Calu3 (cell line): Measurements from ENCODE around the gene RFESD. TPM values are rescaled to one million over a fixed set of nuclear protein-coding genes. Genes with fewer than 3 reads are reported as not detected.

Experiments
- BruUV-seq: library from RNA; stranded (reverse); fragments of 400-500 nt; replicated peaks from 2 replicates; lab custom pipeline; 2021; lab: Mats Ljungman, UMichigan
- CTCF ChIA-PET: fragments of 300-600 bp; sonication (Branson Sonifier 250); formaldehyde crosslinking; loops from one replicate; lab custom pipeline; 2022; ENCODE audit warnings: antibody characterized with exemption; lab: Charles Lee
- DNase-seq: peaks from one replicate; pipeline ENCODE4 v3.0.0; 2022
- H3K27ac Mint-ChIP-seq: one replicate; pipeline ENCODE4 v1.8.0; 2022; ENCODE audit warnings: mixed read lengths; ENCODE audit not compliant: unreplicated experiment
- H3K27me3 Mint-ChIP-seq: one replicate; pipeline ENCODE4 v1.8.0; 2022; ENCODE audit warnings: mixed read lengths; ENCODE audit not compliant: unreplicated experiment
- H3K36me3 Mint-ChIP-seq: one replicate; pipeline ENCODE4 v1.8.0; 2022; ENCODE audit warnings: mild to moderate bottlenecking, moderate library complexity, mixed read lengths; ENCODE audit not compliant: insufficient read depth, unreplicated experiment
- H3K4me1 Mint-ChIP-seq: one replicate; pipeline ENCODE4 v1.8.0; 2022; ENCODE audit warnings: mild to moderate bottlenecking, low read depth, mixed read lengths; ENCODE audit not compliant: unreplicated experiment
- H3K4me3 Mint-ChIP-seq: one replicate; pipeline ENCODE4 v1.8.0; 2022; ENCODE audit warnings: mild to moderate bottlenecking, low read depth, moderate library complexity, mixed read lengths; ENCODE audit not compliant: unreplicated experiment
- H3K9me3 Mint-ChIP-seq: one replicate; pipeline ENCODE4 v1.8.0; 2022; ENCODE audit warnings: low read depth, mixed read lengths; ENCODE audit not compliant: unreplicated experiment
- CTCF ChIP-seq: fragments of 200-600 bp; IDR thresholded peaks from one replicate; pipeline ENCODE4 v1.8.0; 2022; ENCODE audit warnings: antibody characterized with exemption; ENCODE audit not compliant: unreplicated experiment
- intact Hi-C: fragments of 100-400 bp; cut with micrococcal nuclease; formaldehyde crosslinking; loops from one replicate; pipeline ENCODE4 v1.10.0; 2022; ENCODE audit not compliant: unreplicated experiment
- total RNA-seq: library from RNA; stranded (reverse); gene quantifications from 2 replicates; pipeline ENCODE4 v1.2.3, GENCODE V29; 2022

RFESD gene
- total RNA-seq, 1 experiment from 2014 or later = 2.9 TPM

- Mint-ChIP-seq H3K27me3 (no peaks in the 10 kb centered on the region), H3K9me3 (no peaks in the 10 kb centered on the region), H3K36me3 (peaks cover 15% of the 10 kb centered on the region), H3K27ac (peak overlapping the region; percentile 30), H3K4me3 (no peak overlapping the region), H3K4me1 (peaks cover 18% of the 10 kb centered on the region)
- DNase-seq = no peak
- intact Hi-C loops = loop anchor here (5.0 to 10.0 kb wide), 4 partner anchors 84 to 957 kb away; partner anchors contain the start of genes ELL2 and RHOBTB3
- CTCF ChIA-PET = no interaction called here
- no peak for TF ChIP-seq CTCF
- BruUV-seq = no TSS peak
Measured at GRCh38 chr5:95647886-95648860, 1.6 kb downstream of the RFESD start.

- CTCF ChIA-PET = no interaction called here
- TF ChIP-seq CTCF = no peak
- H3K27me3 Mint-ChIP-seq = no peaks in the 10 kb centered on the region
- no peak for DNase-seq
- H3K9me3 Mint-ChIP-seq = no peaks in the 10 kb centered on the region
- no TSS peak for BruUV-seq
- H3K27ac Mint-ChIP-seq = no peak overlapping the region
- H3K36me3 Mint-ChIP-seq = peaks cover 13% of the 10 kb centered on the region
- H3K4me3 Mint-ChIP-seq = no peak overlapping the region
- H3K4me1 Mint-ChIP-seq = peaks cover 13% of the 10 kb centered on the region
- intact Hi-C loops = loop anchor here (5.0 to 10.0 kb wide), 4 partner anchors 83 to 956 kb away; partner anchors contain the start of genes ELL2 and RHOBTB3
Measured at GRCh38 chr5:95649274-95649673, 2.7 kb downstream of the RFESD start.

GRCh38 chr5:95649842-95650620 is 3.5 kb downstream of the RFESD start:
- Mint-ChIP-seq H3K4me1 (peaks cover 8% of the 10 kb centered on the region), H3K4me3 (no peak overlapping the region), H3K9me3 (no peaks in the 10 kb centered on the region), H3K27ac (peak overlapping the region; percentile 11), H3K36me3 (peaks cover 10% of the 10 kb centered on the region), H3K27me3 (no peaks in the 10 kb centered on the region)
- CTCF ChIA-PET = no interaction called here
- intact Hi-C loops = loop anchor here (5.0 to 10.0 kb wide), 4 partner anchors 82 to 955 kb away; partner anchors contain the start of genes ELL2 and RHOBTB3
- TF ChIP-seq CTCF = no peak
- no TSS peak for BruUV-seq
- no peak for DNase-seq

GRCh38 chr5:95652849-95653248 is 6.3 kb downstream of the RFESD start:
- no peak overlapping the region for H3K4me3 Mint-ChIP-seq
- intact Hi-C loops = no loop called here
- TF ChIP-seq CTCF = no peak
- CTCF ChIA-PET = interaction anchor here (0.7 kb wide), 1 partner anchor 171 kb away, joined by 3 read pairs; no protein-coding TSS in a partner anchor
- no peaks in the 10 kb centered on the region for H3K27me3 Mint-ChIP-seq
- DNase-seq = no peak
- H3K27ac Mint-ChIP-seq = no peak overlapping the region
- H3K9me3 Mint-ChIP-seq = no peaks in the 10 kb centered on the region
- peaks cover 8% of the 10 kb centered on the region for H3K4me1 Mint-ChIP-seq
- BruUV-seq = no TSS peak
- no peaks in the 10 kb centered on the region for H3K36me3 Mint-ChIP-seq
